Measurements from ENCODE around the gene PATZ1.
A peak's percentile ranks its signal among the peaks of the same experiment; 100 is the strongest.

Gene PATZ1

DNA sequence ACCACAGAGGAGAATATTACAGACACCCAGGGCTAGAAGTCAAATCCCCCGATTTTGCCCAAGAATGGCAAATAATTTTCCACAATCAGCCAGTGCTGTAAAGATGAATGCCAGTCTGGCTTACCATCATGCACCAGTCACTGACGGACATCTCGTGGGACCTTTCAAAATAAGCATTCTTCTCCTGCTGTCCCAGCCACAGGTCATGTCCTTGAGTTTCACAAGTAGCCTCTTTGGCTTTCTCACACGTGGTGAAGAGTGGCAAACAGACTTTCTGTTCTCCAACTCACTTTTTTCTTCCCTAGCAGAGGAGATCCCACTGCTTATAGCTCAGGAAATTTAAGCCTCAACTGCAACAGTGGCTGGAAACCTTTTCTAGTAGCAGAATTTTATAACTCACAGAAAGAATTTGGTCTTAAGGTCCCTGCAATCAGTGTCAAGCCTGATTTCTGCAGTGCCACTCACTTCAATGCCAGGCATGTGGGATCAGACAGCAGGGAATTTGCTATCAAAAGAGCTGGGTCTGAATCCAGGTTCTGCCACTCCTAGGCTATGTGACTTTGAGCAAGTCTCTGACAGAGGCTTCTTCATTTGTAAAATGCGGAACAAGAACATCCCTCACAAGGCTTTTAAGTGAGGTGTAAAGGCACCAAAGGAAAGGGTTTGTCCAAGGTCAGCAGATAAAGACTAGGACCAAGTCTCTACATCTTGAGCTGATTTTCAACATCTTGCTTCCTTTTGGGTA is 57.5 kb downstream of the PATZ1 start:
- TF ChIP-seq, protein P1, sequence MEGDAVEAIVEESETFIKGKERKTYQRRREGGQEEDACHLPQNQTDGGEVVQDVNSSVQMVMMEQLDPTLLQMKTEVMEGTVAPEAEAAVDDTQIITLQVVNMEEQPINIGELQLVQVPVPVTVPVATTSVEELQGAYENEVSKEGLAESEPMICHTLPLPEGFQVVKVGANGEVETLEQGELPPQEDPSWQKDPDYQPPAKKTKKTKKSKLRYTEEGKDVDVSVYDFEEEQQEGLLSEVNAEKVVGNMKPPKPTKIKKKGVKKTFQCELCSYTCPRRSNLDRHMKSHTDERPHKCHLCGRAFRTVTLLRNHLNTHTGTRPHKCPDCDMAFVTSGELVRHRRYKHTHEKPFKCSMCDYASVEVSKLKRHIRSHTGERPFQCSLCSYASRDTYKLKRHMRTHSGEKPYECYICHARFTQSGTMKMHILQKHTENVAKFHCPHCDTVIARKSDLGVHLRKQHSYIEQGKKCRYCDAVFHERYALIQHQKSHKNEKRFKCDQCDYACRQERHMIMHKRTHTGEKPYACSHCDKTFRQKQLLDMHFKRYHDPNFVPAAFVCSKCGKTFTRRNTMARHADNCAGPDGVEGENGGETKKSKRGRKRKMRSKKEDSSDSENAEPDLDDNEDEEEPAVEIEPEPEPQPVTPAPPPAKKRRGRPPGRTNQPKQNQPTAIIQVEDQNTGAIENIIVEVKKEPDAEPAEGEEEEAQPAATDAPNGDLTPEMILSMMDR (IDR thresholded peaks at IDR 0.05; ENCODE audit: poor library complexity, severe bottlenecking) = no peak
- ATAC-seq (ENCODE audit: low read depth) (no peak), DNase-seq (ENCODE audit: low spot score) (no peak)
- Histone ChIP-seq H3K4me1 (ENCODE audit: insufficient read depth, poor library complexity, severe bottlenecking) (peaks cover 6% of the 10 kb centered on the region), H3K36me3 (ENCODE audit: low read depth) (no peaks in the 10 kb centered on the region), H3K9me3 (ENCODE audit: severe bottlenecking) (no peaks in the 10 kb centered on the region), H3K27ac (ENCODE audit: poor library complexity, severe bottlenecking) (no peak overlapping the region), H3K4me3 (ENCODE audit: severe bottlenecking) (no peak overlapping the region), H3K27me3 (ENCODE audit: insufficient read depth, poor library complexity, severe bottlenecking) (no peaks in the 10 kb centered on the region)

DNA sequence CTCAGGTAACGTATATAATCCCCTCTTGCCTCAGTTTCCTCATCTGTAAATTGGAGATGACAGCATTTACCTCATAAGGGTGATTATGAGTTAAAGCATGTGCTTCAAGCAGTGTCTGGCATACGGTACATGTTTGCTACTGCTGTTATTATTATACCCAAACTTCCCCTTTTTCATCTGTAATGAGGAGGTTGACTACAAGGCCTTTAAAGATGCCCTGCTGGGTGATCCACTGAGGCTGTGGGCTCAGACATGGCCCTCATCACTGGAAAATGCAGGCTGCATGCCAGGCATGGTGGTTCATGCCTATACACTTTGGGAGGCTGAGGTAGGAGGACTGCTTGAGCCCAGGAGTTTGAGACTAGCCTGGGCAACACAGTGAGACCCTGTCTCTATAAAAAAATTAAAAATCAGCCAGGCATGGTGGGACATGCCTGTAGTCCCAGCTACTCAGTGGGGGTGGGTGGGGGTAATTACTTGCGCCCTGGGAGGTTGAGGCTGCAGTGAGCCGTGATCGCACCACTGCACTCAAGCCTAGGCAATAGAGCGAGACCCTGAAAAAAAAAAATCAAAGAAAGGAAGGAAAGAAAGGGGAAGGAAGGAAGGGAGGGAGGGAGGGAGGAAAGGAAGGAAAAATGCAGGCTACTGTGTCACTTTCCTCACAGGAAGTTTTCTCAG is 58.2 kb downstream of the PATZ1 start:
- no peak for DNase-seq (ENCODE audit: low spot score)
- Histone ChIP-seq H3K27ac (ENCODE audit: poor library complexity, severe bottlenecking) (no peak overlapping the region), H3K4me1 (ENCODE audit: insufficient read depth, poor library complexity, severe bottlenecking) (peaks cover 5% of the 10 kb centered on the region), H3K9me3 (ENCODE audit: severe bottlenecking) (no peaks in the 10 kb centered on the region), H3K27me3 (ENCODE audit: insufficient read depth, poor library complexity, severe bottlenecking) (no peaks in the 10 kb centered on the region), H3K36me3 (ENCODE audit: low read depth) (no peaks in the 10 kb centered on the region), H3K4me3 (ENCODE audit: severe bottlenecking) (no peak overlapping the region)
- TF ChIP-seq, protein P1 (IDR thresholded peaks at IDR 0.05; ENCODE audit: poor library complexity, severe bottlenecking) = no peak
- no peak for ATAC-seq (ENCODE audit: low read depth)

DNA sequence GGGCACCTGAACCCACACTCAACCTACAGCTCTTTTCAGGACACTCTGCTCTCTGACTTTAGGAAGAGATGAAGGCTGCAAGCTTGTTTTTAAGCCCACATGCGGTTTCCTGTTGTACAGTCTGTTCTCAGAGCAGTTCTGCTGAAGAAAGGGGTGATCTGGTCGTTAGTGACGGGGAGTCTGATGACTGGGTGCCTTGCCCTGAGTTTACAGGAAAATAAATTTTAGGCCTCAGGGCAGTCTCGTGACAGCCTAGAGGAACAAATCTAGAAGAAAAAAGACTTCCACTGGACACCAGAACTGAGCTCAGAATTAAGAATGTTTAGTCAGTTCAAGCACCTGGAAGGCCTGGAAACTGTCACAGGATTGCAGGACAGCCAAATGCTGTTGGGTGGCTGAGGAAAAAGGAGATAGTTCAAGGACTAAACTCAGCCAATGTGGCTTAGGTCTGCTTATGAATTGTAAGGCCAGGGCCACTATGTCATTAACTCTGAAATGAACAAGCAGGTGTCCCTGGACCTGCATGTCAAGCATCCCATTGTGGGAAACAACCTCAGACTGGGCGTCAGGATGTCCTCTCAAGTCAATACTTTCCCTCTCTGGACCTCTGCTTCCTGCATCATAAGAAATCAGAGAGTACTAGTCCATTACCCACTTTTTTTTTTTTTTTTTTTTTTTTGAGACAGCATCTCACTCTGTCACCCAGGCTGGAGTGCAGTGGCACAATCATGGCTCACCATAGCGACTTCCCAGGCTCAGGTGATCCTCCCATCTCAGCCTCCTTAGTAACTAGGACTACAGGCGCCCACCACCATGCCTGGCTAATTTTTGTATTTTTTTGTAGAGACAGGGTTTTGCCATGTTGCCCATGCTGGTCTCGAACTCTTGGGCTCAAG is 59.5 kb downstream of the PATZ1 start:
- ATAC-seq (ENCODE audit: low read depth) = no peak
- no peaks in the 10 kb centered on the region for H3K9me3 ChIP-seq (ENCODE audit: severe bottlenecking)
- H3K27me3 ChIP-seq (ENCODE audit: insufficient read depth, poor library complexity, severe bottlenecking) = no peaks in the 10 kb centered on the region
- no peak overlapping the region for H3K27ac ChIP-seq (ENCODE audit: poor library complexity, severe bottlenecking)
- no peak for DNase-seq (ENCODE audit: low spot score)
- H3K36me3 ChIP-seq (ENCODE audit: low read depth) = no peaks in the 10 kb centered on the region
- no peak overlapping the region for H3K4me3 ChIP-seq (ENCODE audit: severe bottlenecking)
- TF ChIP-seq, protein P1 (IDR thresholded peaks at IDR 0.05; ENCODE audit: poor library complexity, severe bottlenecking) = no peak
- H3K4me1 ChIP-seq (ENCODE audit: insufficient read depth, poor library complexity, severe bottlenecking) = no peaks in the 10 kb centered on the region

DNA sequence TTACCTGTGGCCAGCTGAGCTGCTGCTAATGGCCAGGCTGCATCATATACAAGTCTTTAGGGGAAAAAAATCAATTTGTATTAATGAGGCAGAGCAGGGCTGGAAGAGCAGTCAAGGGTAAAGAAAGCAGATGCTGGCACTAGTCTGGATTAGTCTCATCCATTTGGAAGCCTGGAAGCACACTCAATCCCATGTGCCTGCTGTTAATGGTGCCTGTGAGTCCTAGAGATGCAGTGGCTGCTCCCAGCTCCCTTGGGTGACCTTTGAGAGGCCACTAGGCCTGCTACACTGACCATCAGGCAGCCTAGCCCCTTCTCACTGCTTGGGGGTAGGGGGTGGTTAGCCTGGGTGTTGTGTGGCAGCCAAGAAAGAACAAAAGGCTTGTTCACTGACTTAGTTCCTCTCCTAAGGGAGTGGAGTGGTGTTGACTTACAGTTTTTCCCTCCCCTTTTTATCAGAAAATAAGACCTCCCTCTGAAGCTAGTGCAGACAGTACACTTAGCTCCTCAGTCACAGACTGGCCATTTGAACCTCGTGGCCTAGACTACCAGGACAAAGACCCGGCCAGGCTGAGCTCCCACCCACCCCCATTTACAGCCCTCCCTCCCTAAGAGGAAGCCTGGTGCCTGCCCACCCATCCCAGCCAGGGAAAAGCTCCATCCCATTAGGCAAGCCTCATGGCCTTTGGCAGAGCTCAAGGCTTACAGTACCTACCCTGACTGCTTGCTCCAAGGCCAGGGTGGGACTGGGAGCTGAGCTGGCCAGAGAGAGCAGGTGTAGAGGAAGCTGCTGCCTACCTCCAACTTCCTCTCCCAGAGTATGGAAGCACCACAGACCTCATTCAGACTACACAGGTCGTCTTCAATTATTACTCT is 61.6 kb downstream of the PATZ1 start:
- ATAC-seq (ENCODE audit: low read depth) (peak; percentile 4; the same call in 1 of the 3 replicates), DNase-seq (ENCODE audit: low spot score) (no peak)
- TF ChIP-seq, protein P1 (IDR thresholded peaks at IDR 0.05; ENCODE audit: poor library complexity, severe bottlenecking) = no peak
- peaks cover 5% of the 10 kb centered on the region for H3K36me3 ChIP-seq (ENCODE audit: low read depth)
- no peaks in the 10 kb centered on the region for H3K9me3 ChIP-seq (ENCODE audit: severe bottlenecking)
- H3K4me3 ChIP-seq (ENCODE audit: severe bottlenecking) = no peak overlapping the region
- no peak overlapping the region for H3K27ac ChIP-seq (ENCODE audit: poor library complexity, severe bottlenecking)
- H3K27me3 ChIP-seq (ENCODE audit: insufficient read depth, poor library complexity, severe bottlenecking) = no peaks in the 10 kb centered on the region
- H3K4me1 ChIP-seq (ENCODE audit: insufficient read depth, poor library complexity, severe bottlenecking) = no peaks in the 10 kb centered on the region
